A549 treated with AZD2906 at 1 μM for 4 hours (cell line): Measurements from ENCODE around the gene CD1E. TPM values are rescaled to one million over a fixed set of nuclear protein-coding genes. Genes with fewer than 3 reads are reported as not detected.

Experiments used
- total RNA-seq: library from RNA; stranded (reverse); fragments of 200-300 nt; extraction: Qiagen RNA extraction; gene quantifications from 5 replicates; pipeline ENCODE4 v1.2.3, GENCODE V29; 2022

CD1E gene
- total RNA-seq, result not detected in 5 replicates

DNA sequence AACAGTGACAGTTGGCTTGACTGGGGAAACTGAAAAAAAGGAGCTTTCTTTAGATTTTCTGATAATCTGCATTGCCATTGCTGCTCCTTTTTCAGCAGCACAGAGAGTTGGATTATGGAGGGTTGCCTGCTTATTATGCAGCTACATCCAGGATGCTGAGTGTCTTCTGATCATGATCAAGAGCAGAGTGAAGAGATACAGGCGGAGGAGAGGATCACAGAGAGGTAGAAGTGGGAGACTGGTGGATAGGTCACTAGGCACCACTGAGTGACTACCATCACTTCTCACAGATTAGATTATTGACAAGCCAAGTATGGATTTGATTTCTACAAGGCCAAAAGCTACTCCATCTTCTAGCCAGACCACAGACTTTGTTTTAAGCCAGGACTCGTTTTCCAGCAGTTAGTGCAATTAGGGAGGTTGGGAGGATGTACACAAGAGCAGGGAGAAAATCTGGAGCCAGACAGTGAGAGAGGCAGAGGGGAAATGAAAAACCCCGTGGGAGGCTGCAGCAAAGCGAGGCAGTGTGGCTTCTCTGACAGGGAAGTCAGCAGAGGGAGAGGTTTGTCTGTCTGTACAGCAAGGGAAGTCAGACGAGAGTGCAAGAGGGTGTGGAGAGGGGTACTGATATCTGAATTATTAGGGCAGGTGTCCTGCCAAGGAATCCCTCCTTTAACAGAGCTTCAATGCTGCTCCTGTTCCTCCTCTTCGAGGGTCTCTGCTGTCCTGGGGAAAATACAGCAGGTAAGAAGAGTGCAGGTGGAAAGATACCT is at the start of gene CD1E:
Gene CD1E (plus strand): TSS at position 592 of the 773 bp plus-strand sequence. CDS start 95 bp downstream, at position 687.

DNA sequence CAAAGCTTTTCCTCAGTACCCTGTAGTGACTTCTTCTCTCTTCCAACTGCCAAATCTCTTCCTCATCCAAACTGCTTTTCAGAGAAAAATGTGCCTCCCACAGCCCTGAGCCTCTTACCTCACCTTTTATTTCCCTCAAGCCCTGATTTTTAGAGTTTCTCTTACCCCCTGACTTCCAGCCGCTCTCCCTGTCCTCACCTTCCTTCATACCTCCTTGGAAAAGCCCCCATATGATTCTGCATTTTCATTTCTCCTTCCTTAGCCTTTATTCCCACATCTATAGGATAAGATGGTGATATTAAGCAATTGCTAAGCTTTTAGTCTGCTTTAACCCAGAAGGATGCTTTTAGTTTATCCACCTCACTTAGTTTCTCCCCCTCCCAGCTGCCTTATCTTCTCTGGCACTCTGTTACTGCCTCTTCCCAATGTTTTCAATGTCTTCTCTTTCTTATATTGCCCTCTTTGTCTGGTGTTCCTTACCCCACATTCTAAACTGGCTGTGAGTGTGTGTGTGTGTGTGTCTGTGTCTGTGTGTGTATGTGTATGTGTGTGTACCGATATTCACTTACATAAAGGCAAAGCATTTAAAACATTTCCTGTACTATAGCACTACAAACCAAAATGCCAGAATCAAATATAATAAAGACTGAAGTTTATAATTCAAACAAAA is 22.1 kb upstream of the CD1E start, which contains the start of gene CD1B:
Gene CD1B (minus strand): TSS at position 51 of the 670 bp plus-strand sequence. CDS start 108 bp downstream, outside the sequence.

DNA sequence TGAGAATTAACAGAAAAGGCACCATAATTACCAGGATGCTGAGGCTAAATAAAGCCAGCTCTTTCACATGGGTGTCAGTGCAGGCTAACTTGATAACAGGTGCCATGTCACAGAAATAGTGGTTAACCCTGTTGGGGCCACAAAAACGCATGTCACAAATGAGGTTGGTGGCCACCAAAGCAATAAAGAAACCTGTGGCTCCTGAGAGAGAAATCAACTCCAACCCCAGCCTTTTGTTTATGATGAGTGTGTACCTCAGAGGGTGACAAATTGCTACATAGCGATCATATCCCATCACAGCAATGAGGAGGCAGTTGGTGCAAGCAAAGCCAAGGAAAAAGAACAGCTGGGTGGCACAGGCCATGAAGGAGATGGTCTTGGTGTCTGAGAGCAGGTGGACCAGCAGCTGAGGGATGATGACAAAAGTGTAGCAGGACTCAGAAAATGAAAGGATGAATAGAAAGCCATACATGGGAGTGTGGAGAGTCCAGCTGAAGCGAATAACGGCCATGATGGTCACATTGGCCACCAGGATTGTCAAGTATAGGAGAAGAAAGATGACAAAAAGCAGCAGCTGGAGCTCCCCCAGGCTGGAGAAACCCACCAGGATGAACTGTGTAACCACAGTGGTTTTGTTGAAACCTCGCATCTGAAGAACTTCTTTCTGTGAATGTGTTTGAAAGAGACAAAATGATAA is 45.3 kb downstream of the CD1E start, which contains the start of gene OR10T2:
Gene OR10T2 (minus strand): TSS at position 649 of the 697 bp plus-strand sequence. CDS start 0 bp downstream, at position 649.

Other genes with a start within 250 kb of the CD1E start
- gene CD1D, start 173.0 kb upstream of the CD1E start, total RNA-seq, result 0.03 to 0.05 TPM (median 0.04 TPM) in 4 of 5 replicates, not detected in the other
- gene CD1A, start 99.5 kb upstream of the CD1E start, total RNA-seq, result not detected in 5 replicates
- not detected in 5 replicates for gene CD1C, start 64.0 kb upstream of the CD1E start, total RNA-seq
- gene CD1B, start 22.4 kb upstream of the CD1E start, total RNA-seq, result not detected in 5 replicates
- not detected in 5 replicates for gene OR10T2, start 45.6 kb downstream of the CD1E start, total RNA-seq
- not detected in 5 replicates for gene OR10K2, start 72.3 kb downstream of the CD1E start, total RNA-seq
- not detected in 5 replicates for gene OR10K1, start 107.9 kb downstream of the CD1E start, total RNA-seq
- gene OR10R2, start 118.3 kb downstream of the CD1E start, total RNA-seq, result not detected in 5 replicates
- not detected in 5 replicates for gene OR6Y1, start 200.5 kb downstream of the CD1E start, total RNA-seq
- gene OR6P1, start 216.7 kb downstream of the CD1E start, total RNA-seq, result not detected in 5 replicates
- gene OR10X1, start 226.0 kb downstream of the CD1E start, total RNA-seq, result not detected in 5 replicates